GM23338 (cell line): Measurements from ENCODE around the gene NCKIPSD. TPM values are rescaled to one million over a fixed set of nuclear protein-coding genes. Genes with fewer than 3 reads are reported as not detected.

Source experiments
- ATAC-seq: fragments of 200-7000 bp; cut with Tn5 transposase; 3 replicates; pipeline ENCODE4 v1.9.1; 2020
- DNase-seq: peaks from one replicate; pipeline ENCODE4 v3.0.0-alpha.2; 2015; ENCODE audit warnings: low spot score
- H2AFZ ChIP-seq: fragments of 200-600 bp; sonication (generic); 2 replicates; pipeline ENCODE4 v1.8.0; 2016; ENCODE audit warnings: antibody characterized with exemption, mild to moderate bottlenecking, moderate library complexity
- H3F3A ChIP-seq: fragments of 200-600 bp; sonication (generic); replicated peaks from 2 replicates; pipeline ENCODE4 v1.8.0; 2017; ENCODE audit warnings: antibody characterized with exemption, mixed run types, low read depth
- H3K27ac ChIP-seq: fragments of 200-600 bp; sonication (generic); 2 replicates; pipeline ENCODE4 v1.6.1; 2016; ENCODE audit warnings: low read depth
- H3K27me3 ChIP-seq: fragments of 200-600 bp; sonication (generic); 2 replicates; pipeline ENCODE4 v1.8.0; 2016; ENCODE audit warnings: mild to moderate bottlenecking, mixed run types, moderate library complexity; ENCODE audit not compliant: insufficient read depth
- H3K36me3 ChIP-seq: fragments of 200-600 bp; sonication (generic); 2 replicates; pipeline ENCODE4 v1.8.0; 2016; ENCODE audit warnings: mild to moderate bottlenecking; ENCODE audit not compliant: insufficient read depth
- H3K4me1 ChIP-seq: fragments of 200-600 bp; sonication (generic); 2 replicates; pipeline ENCODE4 v1.8.0; 2016; ENCODE audit warnings: mild to moderate bottlenecking, moderate library complexity; ENCODE audit not compliant: insufficient read depth
- H3K4me2 ChIP-seq: fragments of 200-600 bp; sonication (generic); 2 replicates; pipeline ENCODE4 v1.7.1; 2017; ENCODE audit warnings: mixed run types
- H3K4me3 ChIP-seq: fragments of 200-600 bp; sonication (generic); 2 replicates; pipeline ENCODE4 v1.6.1; 2016; ENCODE audit warnings: mixed run types
- H3K79me2 ChIP-seq: fragments of 200-600 bp; sonication (generic); replicated peaks from 2 replicates; pipeline ENCODE4 v1.8.0; 2017; ENCODE audit warnings: mild to moderate bottlenecking; ENCODE audit not compliant: insufficient read depth
- H3K9me2 ChIP-seq: fragments of 200-600 bp; sonication (generic); 2 replicates; pipeline ENCODE4 v1.8.0; 2017; ENCODE audit not compliant: insufficient read depth
- H4K20me1 ChIP-seq: fragments of 200-600 bp; sonication (generic); replicated peaks from 2 replicates; pipeline ENCODE4 v1.8.0; 2017; ENCODE audit warnings: mild to moderate bottlenecking; ENCODE audit not compliant: insufficient read depth
- H3K27ac Mint-ChIP-seq: 2 replicates; pipeline ENCODE4 v1.8.0; 2020; ENCODE audit warnings: inconsistent platforms, mild to moderate bottlenecking, moderate library complexity, mixed read lengths
- H3K27me3 Mint-ChIP-seq: 3 replicates; pipeline ENCODE4 v1.8.0; 2022; ENCODE audit warnings: low read depth, mild to moderate bottlenecking, moderate library complexity, mixed read lengths, inconsistent platforms; ENCODE audit not compliant: insufficient read depth, poor library complexity
- H3K36me3 Mint-ChIP-seq: 3 replicates; pipeline ENCODE4 v1.8.0; 2021; ENCODE audit warnings: low read depth, mild to moderate bottlenecking, inconsistent platforms, moderate library complexity, mixed read lengths
- H3K4me1 Mint-ChIP-seq: 3 replicates; pipeline ENCODE4 v1.8.0; 2020; ENCODE audit warnings: mild to moderate bottlenecking, inconsistent platforms, mixed read lengths
- H3K4me3 Mint-ChIP-seq: 3 replicates; pipeline ENCODE4 v1.8.0; 2021; ENCODE audit warnings: moderate library complexity, mild to moderate bottlenecking, inconsistent platforms, mixed read lengths
- H3K9me3 Mint-ChIP-seq: 3 replicates; pipeline ENCODE4 v1.8.0; 2020; ENCODE audit warnings: moderate library complexity, mild to moderate bottlenecking, inconsistent platforms, mixed read lengths
- CREB1 ChIP-seq: fragments of 250-450 bp; sonication (Bioruptor Pico); IDR thresholded peaks from 2 replicates; pipeline ENCODE4 v1.5.0; 2020; ENCODE audit warnings: low read depth, mild to moderate bottlenecking, moderate library complexity
- CTCF ChIP-seq, 2 experiments: fragments of 200-600 bp in 1 of 2; sonication (generic) in 1 of 2; conservative IDR thresholded peaks; 2 replicates each; pipeline versions ENCODE4 v1.5.1 to v1.6.1; 2016 to 2017; ENCODE audit warnings: antibody characterized with exemption in 2 of 2, low read depth in 2 of 2, mild to moderate bottlenecking in 2 of 2, moderate library complexity in 1 of 2
- EZH2 ChIP-seq: fragments of 200-600 bp; sonication (generic); IDR thresholded peaks from one replicate; pipeline ENCODE4 v1.8.0; 2017; ENCODE audit warnings: antibody characterized with exemption, mild to moderate bottlenecking, low read depth; ENCODE audit not compliant: unreplicated experiment
- EZH2phosphoT487 ChIP-seq: fragments of 200-600 bp; sonication (generic); IDR thresholded peaks from one replicate; pipeline ENCODE4 v1.8.1; 2018; ENCODE audit warnings: antibody characterized with exemption; ENCODE audit not compliant: unreplicated experiment
- ZNF114 ChIP-seq: fragments of 250-450 bp; sonication (Bioruptor Pico); IDR thresholded peaks from 2 replicates; pipeline ENCODE4 v1.5.0; 2020; ENCODE audit warnings: mild to moderate bottlenecking, moderate library complexity
- ZNF331 ChIP-seq: fragments of 250-450 bp; sonication (Bioruptor Pico); IDR thresholded peaks from 2 replicates; pipeline ENCODE4 v1.5.0; 2020; ENCODE audit warnings: low read depth, mild to moderate bottlenecking, moderate library complexity
- ZNF462 ChIP-seq: fragments of 250-450 bp; sonication (Bioruptor Pico); IDR thresholded peaks from 2 replicates; pipeline ENCODE4 v1.5.0; 2020; ENCODE audit warnings: mild to moderate bottlenecking, moderate library complexity
- polyA plus RNA-seq: library from polyadenylated mRNA; unstranded; fragments of >200 nt; fragmentation: Nextera tagmentation; extraction: Ambion mirVana; gene quantifications from 2 replicates; pipeline ENCODE4 v1.2.1, GENCODE V29; 2016
- total RNA-seq: library from RNA; depleted of rRNA; stranded (reverse); fragments of >200 nt; shearing (Covaris generic); gene quantifications from 2 replicates; pipeline ENCODE4 v1.2.3, GENCODE V29; 2014

Gene NCKIPSD
- total and polyA plus RNA-seq, 2 experiments from 2014 or later, result 15.1 to 45.1 TPM

- Histone ChIP-seq H3K36me3 (no peaks in the 10 kb centered on the region; the same call in 1 of the 2 replicates), H3K27ac (no peak overlapping the region), H3K9me2 (no peaks in the 10 kb centered on the region), H3K4me2 (no peak overlapping the region), H3K4me1 (no peaks in the 10 kb centered on the region), H2AFZ (no peak overlapping the region), H3F3A (no peaks in the 10 kb centered on the region), H3K4me3 (no peak overlapping the region), H3K27me3 (no peaks in the 10 kb centered on the region), H4K20me1 (0 out of 2 replicates have a peak, but pooled peaks cover 3% of the 10 kb centered on the region), H3K79me2 (no peaks in the 10 kb centered on the region)
- DNase-seq (no peak), ATAC-seq (no peak)
- no peaks in the 10 kb centered on the region for H3K4me1 Mint-ChIP-seq
- no peak for TF ChIP-seq ZNF331 (CRISPR knock-in tag)
- TF ChIP-seq ZNF462 (CRISPR knock-in tag), result no peak
- no peak for TF ChIP-seq EZH2phosphoT487
- H3K9me3 Mint-ChIP-seq, result no peaks in the 10 kb centered on the region
- peaks cover 8% of the 10 kb centered on the region for H3K27me3 Mint-ChIP-seq
- H3K27ac Mint-ChIP-seq, result no peak overlapping the region
- H3K36me3 Mint-ChIP-seq, result peaks cover 20% of the 10 kb centered on the region
- no peak overlapping the region for H3K4me3 Mint-ChIP-seq
Observed at GRCh38 chr3:48648188-48648850, 37.4 kb downstream of the NCKIPSD start.

GRCh38 chr3:48647714-48648113 is 38.0 kb downstream of the NCKIPSD start:
- no peaks in the 10 kb centered on the region for H3K4me1 Mint-ChIP-seq
- TF ChIP-seq CTCF (conservative IDR thresholded peaks at IDR 0.05; ENCODE audit: low read depth in 2 of 2) (no peak), CREB1 (CRISPR knock-in tag) (no peak), ZNF331 (CRISPR knock-in tag) (no peak), ZNF114 (CRISPR knock-in tag) (no peak), EZH2 (no peak)
- Histone ChIP-seq H3K4me3 (no peak overlapping the region), H3K9me2 (no peaks in the 10 kb centered on the region), H3K27me3 (no peaks in the 10 kb centered on the region), H3K36me3 (no peaks in the 10 kb centered on the region; the same call in 1 of the 2 replicates), H4K20me1 (0 out of 2 replicates have a peak, but pooled peaks cover 3% of the 10 kb centered on the region), H3F3A (no peaks in the 10 kb centered on the region), H3K4me1 (no peaks in the 10 kb centered on the region), H3K27ac (no peak overlapping the region), H2AFZ (no peak overlapping the region), H3K79me2 (no peaks in the 10 kb centered on the region), H3K4me2 (no peak overlapping the region)
- H3K4me3 Mint-ChIP-seq, result no peak overlapping the region
- H3K9me3 Mint-ChIP-seq, result no peaks in the 10 kb centered on the region
- H3K27me3 Mint-ChIP-seq, result peaks cover 7% of the 10 kb centered on the region
- H3K36me3 Mint-ChIP-seq, result peaks cover 20% of the 10 kb centered on the region; the same call in 2 of the 3 replicates
- DNase-seq (no peak), ATAC-seq (no peak)
- H3K27ac Mint-ChIP-seq, result no peak overlapping the region
